Gastroesophageal sphincter (tissue), 3 donors: Measurements from ENCODE around the gene CTNNA2.

Experiments used
- CTCF ChIP-seq, 4 experiments: fragments of 200-600 bp in 2 of 4; fragments of 450-650 bp in 2 of 4; sonication (generic) in 1 of 4; IDR thresholded peaks; one replicate each; pipeline ENCODE4 v1.5.1; 2017 to 2019; ENCODE audit warnings: antibody characterized with exemption in 4 of 4, mild to moderate bottlenecking in 2 of 4, moderate library complexity in 2 of 4
- EP300 ChIP-seq: sonication (generic); formaldehyde crosslinking; IDR thresholded peaks from one replicate; pipeline ENCODE4 v1.6.1; 2017; ENCODE audit warnings: antibody characterized with exemption, mild to moderate bottlenecking
- POLR2A ChIP-seq, 2 donors: fragments of 450-650 bp; IDR thresholded peaks; one replicate each; pipeline ENCODE4 v1.6.1; 2017; ENCODE audit warnings: antibody characterized with exemption in 2 of 2, mild to moderate bottlenecking in 2 of 2, moderate library complexity in 1 of 2

- no peak for TF ChIP-seq CTCF (IDR thresholded peaks at IDR 0.05)
- no peak for TF ChIP-seq EP300
- TF ChIP-seq POLR2A (IDR thresholded peaks at IDR 0.05), result no peak
Observed at GRCh38 chr2:79960519-79960918, 447.7 kb downstream of the CTNNA2 start.
